Activated CD4-positive, alpha-beta T cell treated with anti-CD3 and anti-CD28 coated beads for 1 hour (primary cell): ENCODE results near the gene KLRF1.
A peak's percentile ranks its signal among the peaks of the same experiment; 100 is the strongest.

Source experiments
- DNase-seq: peaks from one replicate; pipeline ENCODE4 v3.0.0-alpha.2; 2020

KLRF1 gene

GRCh38 chr12:9827209-9827888, at the start of gene KLRF1:
TSS of gene KLRF1 (plus strand) at chr12:9827481. CDS start at chr12:9827545, 64 bp downstream.
- DNase-seq: no peak

- DNase-seq: no peak
These were observed 48.1 kb upstream of the KLRF1 start for GRCh38 chr12:9779209-9779608.

GRCh38 chr12:9781360-9781759, 45.9 kb upstream of the KLRF1 start:
- DNase-seq: no peak

- DNase-seq: no peak
These were observed 44.5 kb upstream of the KLRF1 start for GRCh38 chr12:9782547-9783382.

GRCh38 chr12:9784326-9784725, 43.0 kb upstream of the KLRF1 start:
- DNase-seq: no peak

- DNase-seq: no peak
These were observed 42.5 kb upstream of the KLRF1 start for GRCh38 chr12:9784816-9785215.

- DNase-seq: no peak
These were observed 40.3 kb upstream of the KLRF1 start for GRCh38 chr12:9786726-9787717.

GRCh38 chr12:9792185-9792900, 34.9 kb upstream of the KLRF1 start:
- no peak for DNase-seq

- DNase-seq: no peak
These were observed 34.2 kb upstream of the KLRF1 start for GRCh38 chr12:9792961-9793617.

GRCh38 chr12:9793779-9794395, 33.4 kb upstream of the KLRF1 start:
- DNase-seq: no peak

GRCh38 chr12:9794484-9795093, 32.7 kb upstream of the KLRF1 start:
- DNase-seq: no peak

GRCh38 chr12:9795945-9796344, 31.3 kb upstream of the KLRF1 start:
- no peak for DNase-seq

- DNase-seq: no peak
These were observed 30.9 kb upstream of the KLRF1 start for GRCh38 chr12:9796346-9796745.

GRCh38 chr12:9796971-9797370, 30.3 kb upstream of the KLRF1 start:
- DNase-seq: no peak

- DNase-seq: peak; percentile 52
These were observed 29.3 kb upstream of the KLRF1 start for GRCh38 chr12:9797722-9798619.

GRCh38 chr12:9799961-9800360, 27.3 kb upstream of the KLRF1 start:
- no peak for DNase-seq

- no peak for DNase-seq
These were observed 21.4 kb upstream of the KLRF1 start for GRCh38 chr12:9805883-9806282.

GRCh38 chr12:9806714-9807113, 20.6 kb upstream of the KLRF1 start:
- DNase-seq: no peak

GRCh38 chr12:9808504-9808903, 18.8 kb upstream of the KLRF1 start:
- DNase-seq: no peak

- no peak for DNase-seq
These were observed 17.9 kb upstream of the KLRF1 start for GRCh38 chr12:9809338-9809737.
